SW480 (cell line): ENCODE measurements around the gene DDAH1.
A peak's percentile ranks its signal among the peaks of the same experiment; 100 is the strongest.

Experiments used
- DNase-seq: peaks from one replicate; pipeline ENCODE4 v3.0.0-alpha.2; 2016; ENCODE audit warnings: low spot score

Gene DDAH1

GRCh38 chr1:85328713-85329397 is 136.1 kb downstream of the DDAH1 start:
- DNase-seq: peak; percentile 92

GRCh38 chr1:85327759-85328158 is 137.2 kb downstream of the DDAH1 start:
- DNase-seq: no peak

GRCh38 chr1:85326851-85327250 is 138.1 kb downstream of the DDAH1 start:
- no peak for DNase-seq

- DNase-seq: no peak
These were observed 138.6 kb downstream of the DDAH1 start for GRCh38 chr1:85326336-85326735.

- DNase-seq: peak; percentile 22
These were observed 139.0 kb downstream of the DDAH1 start for GRCh38 chr1:85325920-85326319.

GRCh38 chr1:85323770-85324169 is 141.2 kb downstream of the DDAH1 start:
- DNase-seq: no peak

GRCh38 chr1:85322655-85323054 is 142.3 kb downstream of the DDAH1 start:
- DNase-seq: no peak

- DNase-seq: peak; percentile 69
These were observed 143.6 kb downstream of the DDAH1 start for GRCh38 chr1:85321237-85321964.

- no peak for DNase-seq
These were observed 144.4 kb downstream of the DDAH1 start for GRCh38 chr1:85320371-85321131.

- no peak for DNase-seq
These were observed 145.0 kb downstream of the DDAH1 start for GRCh38 chr1:85319931-85320330.

- no peak for DNase-seq
These were observed 145.5 kb downstream of the DDAH1 start for GRCh38 chr1:85319491-85319890.

GRCh38 chr1:85318217-85318616 is 146.7 kb downstream of the DDAH1 start:
- DNase-seq: no peak

GRCh38 chr1:85317560-85317959 is 147.4 kb downstream of the DDAH1 start:
- DNase-seq: no peak

GRCh38 chr1:85316321-85316720 is 148.6 kb downstream of the DDAH1 start:
- no peak for DNase-seq

- DNase-seq: no peak
These were observed 149.2 kb downstream of the DDAH1 start for GRCh38 chr1:85315789-85316188.

GRCh38 chr1:85314726-85315125 is 150.2 kb downstream of the DDAH1 start:
- no peak for DNase-seq

- no peak for DNase-seq
These were observed 150.9 kb downstream of the DDAH1 start for GRCh38 chr1:85313888-85314696.

- DNase-seq: no peak
These were observed 153.1 kb downstream of the DDAH1 start for GRCh38 chr1:85311818-85312217.

GRCh38 chr1:85308833-85309350 is 156.1 kb downstream of the DDAH1 start:
- DNase-seq: no peak

GRCh38 chr1:85307987-85308832 is 156.7 kb downstream of the DDAH1 start:
- peak; percentile 67 for DNase-seq

GRCh38 chr1:85306236-85306635 is 158.7 kb downstream of the DDAH1 start:
- no peak for DNase-seq
